Kidney epithelial cell (primary cell): ENCODE measurements around the gene MPLKIP. TPM values are rescaled to one million over a fixed set of nuclear protein-coding genes. Genes with fewer than 3 reads are reported as not detected.
"Not testable (repeated sequence)": the region's sequence is repeated elsewhere in the genome, so short reads cannot be mapped to it uniquely, and the experiment has no call there.

Experiments
- DNase-seq: peaks from one replicate; pipeline ENCODE4 v3.0.0-alpha.2; 2010; ENCODE audit warnings: low read depth
- H3K27me3 ChIP-seq: 2 replicates; pipeline ENCODE4 v1.6.0; 2011; ENCODE audit warnings: low read length; ENCODE audit not compliant: control insufficient read depth, insufficient read depth
- H3K36me3 ChIP-seq: 2 replicates; pipeline ENCODE4 v1.5.1; 2011; ENCODE audit warnings: low read length; ENCODE audit not compliant: control insufficient read depth, insufficient read depth
- H3K4me3 ChIP-seq: 2 replicates; pipeline ENCODE4 v1.5.1; 2011; ENCODE audit warnings: low read depth, mild to moderate bottlenecking, control low read depth, low read length
- total RNA-seq: library from RNA; depleted of rRNA; stranded (reverse); fragments of >200 nt; gene quantifications from 2 replicates; pipeline ENCODE4 v1.2.3, GENCODE V29; 2015
- TF ChIP-seq, protein P1 (sequence below): IDR thresholded peaks from 2 replicates; pipeline ENCODE4 v1.5.1; 2011; ENCODE audit warnings: mild to moderate bottlenecking, moderate library complexity, low read length, control low read depth, inconsistent platforms; ENCODE audit not compliant: insufficient read depth, poor library complexity, severe bottlenecking

Gene MPLKIP
- total RNA-seq, 1 donor from 2014 or later, result 45.7 TPM

DNA sequence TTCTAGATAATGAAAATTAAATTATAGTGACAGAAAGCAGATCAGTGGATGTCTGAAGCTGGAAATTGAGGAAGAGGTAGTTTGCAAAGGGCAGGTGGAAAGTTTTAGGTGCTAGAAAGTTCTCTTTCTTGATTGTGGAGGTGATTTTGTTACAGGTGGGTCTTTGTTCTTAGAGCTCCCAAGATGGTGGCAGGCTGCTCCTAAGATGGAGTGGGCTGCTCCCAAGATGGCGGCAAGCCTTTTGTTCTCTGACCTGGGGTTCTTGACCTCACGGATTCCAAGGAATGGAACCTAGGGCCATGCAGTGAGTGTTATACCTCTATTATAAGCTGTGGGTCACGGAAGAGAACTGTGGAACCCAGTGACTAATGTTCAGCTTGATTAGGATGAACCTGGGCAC is 32.9 kb upstream of the MPLKIP start:
- no peak for DNase-seq
- Histone ChIP-seq H3K4me3 (no peak overlapping the region), H3K27me3 (no peaks in the 10 kb centered on the region), H3K36me3 (no peaks in the 10 kb centered on the region)
- TF ChIP-seq, protein P1, sequence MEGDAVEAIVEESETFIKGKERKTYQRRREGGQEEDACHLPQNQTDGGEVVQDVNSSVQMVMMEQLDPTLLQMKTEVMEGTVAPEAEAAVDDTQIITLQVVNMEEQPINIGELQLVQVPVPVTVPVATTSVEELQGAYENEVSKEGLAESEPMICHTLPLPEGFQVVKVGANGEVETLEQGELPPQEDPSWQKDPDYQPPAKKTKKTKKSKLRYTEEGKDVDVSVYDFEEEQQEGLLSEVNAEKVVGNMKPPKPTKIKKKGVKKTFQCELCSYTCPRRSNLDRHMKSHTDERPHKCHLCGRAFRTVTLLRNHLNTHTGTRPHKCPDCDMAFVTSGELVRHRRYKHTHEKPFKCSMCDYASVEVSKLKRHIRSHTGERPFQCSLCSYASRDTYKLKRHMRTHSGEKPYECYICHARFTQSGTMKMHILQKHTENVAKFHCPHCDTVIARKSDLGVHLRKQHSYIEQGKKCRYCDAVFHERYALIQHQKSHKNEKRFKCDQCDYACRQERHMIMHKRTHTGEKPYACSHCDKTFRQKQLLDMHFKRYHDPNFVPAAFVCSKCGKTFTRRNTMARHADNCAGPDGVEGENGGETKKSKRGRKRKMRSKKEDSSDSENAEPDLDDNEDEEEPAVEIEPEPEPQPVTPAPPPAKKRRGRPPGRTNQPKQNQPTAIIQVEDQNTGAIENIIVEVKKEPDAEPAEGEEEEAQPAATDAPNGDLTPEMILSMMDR, result no peak

DNA sequence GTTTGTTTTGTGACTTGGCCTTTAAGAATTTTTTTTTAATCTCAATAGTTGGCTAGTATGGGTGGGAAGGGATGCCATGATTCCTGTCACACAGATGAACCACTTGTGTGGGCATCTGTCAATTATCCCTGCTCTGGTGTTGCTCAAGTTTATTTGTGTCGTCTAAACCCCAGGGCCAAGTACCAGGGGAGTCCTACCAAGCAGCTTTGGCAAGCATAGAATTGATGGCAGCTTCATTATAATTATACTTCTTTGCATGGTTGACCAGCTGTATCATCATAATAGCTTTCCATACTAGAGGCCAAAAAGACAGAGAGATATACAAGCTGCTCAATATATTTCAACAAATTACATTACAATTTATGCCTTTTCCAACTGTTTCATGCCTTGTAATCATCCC is 30.8 kb upstream of the MPLKIP start:
- no peaks in the 10 kb centered on the region for H3K36me3 ChIP-seq
- H3K27me3 ChIP-seq, result no peaks in the 10 kb centered on the region
- TF ChIP-seq, protein P1, result no peak
- H3K4me3 ChIP-seq, result no peak overlapping the region
- no peak for DNase-seq

DNA sequence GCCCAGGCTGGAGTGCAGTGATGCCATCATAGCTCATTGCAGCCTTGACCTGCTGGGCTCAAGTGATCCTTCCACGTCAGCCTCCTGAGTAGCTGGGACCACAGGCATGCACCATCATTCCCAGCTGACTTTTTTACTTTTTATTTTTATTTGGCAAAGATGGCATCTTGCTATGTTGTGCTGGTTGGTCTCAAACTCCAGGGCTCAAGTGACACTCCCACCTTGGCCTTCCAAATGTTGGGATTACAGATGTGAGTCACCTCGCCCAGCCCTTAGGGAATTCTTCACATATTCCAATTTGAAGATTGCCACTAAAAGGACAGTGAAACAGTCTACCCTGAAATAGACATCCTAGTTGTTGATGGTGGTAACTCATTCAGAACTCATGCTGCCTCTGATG is 28.1 kb upstream of the MPLKIP start:
- DNase-seq, result no peak
- H3K4me3 ChIP-seq, result no peak overlapping the region
- H3K27me3 ChIP-seq, result no peaks in the 10 kb centered on the region
- TF ChIP-seq, protein P1, result no peak
- no peaks in the 10 kb centered on the region for H3K36me3 ChIP-seq

DNA sequence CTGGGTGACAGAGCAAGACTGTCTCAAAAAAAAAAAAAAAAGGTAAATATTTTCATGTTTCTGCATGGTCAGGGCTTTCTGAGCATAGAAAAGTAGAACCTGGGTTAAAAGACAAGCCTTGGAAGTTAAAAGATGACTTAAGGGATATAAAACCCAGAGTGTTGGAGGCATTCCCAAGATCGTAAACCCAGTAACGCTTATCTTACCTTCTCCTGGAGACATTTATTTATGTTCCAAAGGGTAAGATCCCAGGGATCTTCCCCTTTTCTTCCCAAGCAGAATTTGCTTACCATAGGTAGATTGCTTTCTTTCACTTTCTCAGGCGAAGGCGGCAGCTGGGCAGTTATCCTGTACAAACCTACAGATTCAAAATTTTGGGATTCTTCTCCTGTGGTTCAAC is 22.6 kb upstream of the MPLKIP start:
- DNase-seq, result no peak
- Histone ChIP-seq H3K27me3 (no peaks in the 10 kb centered on the region), H3K36me3 (no peaks in the 10 kb centered on the region), H3K4me3 (no peak overlapping the region)
- TF ChIP-seq, protein P1, result no peak

DNA sequence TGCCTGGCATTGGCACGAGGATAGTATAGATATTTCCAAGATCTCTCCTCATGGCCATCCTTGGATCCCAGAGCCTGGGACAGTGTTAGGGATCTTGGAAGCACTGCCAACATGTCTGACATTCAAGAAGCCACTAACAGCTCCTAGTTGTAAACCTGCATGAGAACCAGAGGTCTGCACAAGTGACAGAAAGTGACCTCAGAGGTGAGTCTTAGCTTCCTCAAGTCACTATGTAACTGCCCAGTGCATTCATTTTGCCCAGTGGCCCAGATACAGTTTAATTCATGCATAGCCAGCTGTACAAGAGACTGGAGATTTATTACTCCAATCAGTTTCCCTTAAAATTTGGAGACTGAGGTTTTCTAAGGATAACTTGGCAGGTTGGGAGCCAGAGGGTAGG is 17.1 kb upstream of the MPLKIP start:
- H3K36me3 ChIP-seq, result no peaks in the 10 kb centered on the region
- H3K27me3 ChIP-seq, result no peaks in the 10 kb centered on the region
- no peak for DNase-seq
- H3K4me3 ChIP-seq, result no peak overlapping the region
- TF ChIP-seq, protein P1, result no peak

DNA sequence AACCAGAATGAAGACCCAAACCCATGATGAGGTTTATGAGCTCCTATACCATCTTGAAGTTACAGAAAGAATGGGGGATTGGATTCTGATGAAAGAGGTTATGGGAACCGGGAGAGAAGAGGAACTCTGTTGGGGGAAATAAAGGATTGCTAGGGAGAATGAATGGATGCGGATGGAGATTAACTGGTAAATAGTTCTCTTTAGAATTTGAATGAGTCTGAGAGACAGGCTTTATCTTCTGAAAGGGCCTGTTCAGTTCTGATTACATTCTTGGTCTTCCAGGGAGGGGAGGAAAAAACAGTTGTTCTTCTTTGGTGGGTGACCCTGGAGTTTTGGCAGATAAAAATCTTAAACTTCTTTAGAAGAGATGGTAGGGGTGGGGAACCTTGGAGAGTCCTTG is 14.2 kb upstream of the MPLKIP start:
- H3K4me3 ChIP-seq, result no peak overlapping the region
- H3K36me3 ChIP-seq, result no peaks in the 10 kb centered on the region

DNA sequence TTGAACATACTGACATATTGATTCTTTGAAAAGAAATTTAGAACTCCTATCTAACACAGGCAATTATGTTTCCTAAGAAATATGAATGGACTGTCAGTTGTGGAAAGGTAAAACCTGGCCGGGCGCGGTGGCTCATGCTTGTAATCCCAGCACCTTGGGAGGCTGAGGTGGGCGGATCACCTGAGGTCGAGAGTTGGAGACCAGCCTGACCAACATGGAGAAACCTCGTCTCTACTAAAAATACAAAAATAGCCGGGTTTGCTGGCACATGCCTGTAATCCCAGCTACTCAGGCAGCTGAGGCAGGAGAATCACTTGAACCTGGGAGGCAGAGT is 13.8 kb upstream of the MPLKIP start:
- not testable (repeated sequence) for H3K27me3 ChIP-seq, H3K4me3 ChIP-seq, H3K36me3 ChIP-seq, DNase-seq

More for the DNA sequence above, 14.2 kb upstream of the MPLKIP start:
- H3K27me3 ChIP-seq, result no peaks in the 10 kb centered on the region
- TF ChIP-seq, protein P1, result no peak
- no peak for DNase-seq
